DMS53 treated with DMSO at 0.1 percent for 48 hours (cell line): ENCODE results near the gene IMMP1L.
A peak's percentile ranks its signal among the peaks of the same experiment; 100 is the strongest.
"Not testable (repeated sequence)": the region's sequence is repeated elsewhere in the genome, so short reads cannot be mapped to it uniquely, and the experiment has no call there.

Source experiments
- DNase-seq: peaks from one replicate; lab custom pipeline; 2025; ENCODE audit not compliant: unreplicated experiment; lab: John Stamatoyannopoulos, UW

Gene IMMP1L, protein sequence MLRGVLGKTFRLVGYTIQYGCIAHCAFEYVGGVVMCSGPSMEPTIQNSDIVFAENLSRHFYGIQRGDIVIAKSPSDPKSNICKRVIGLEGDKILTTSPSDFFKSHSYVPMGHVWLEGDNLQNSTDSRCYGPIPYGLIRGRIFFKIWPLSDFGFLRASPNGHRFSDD

DNA sequence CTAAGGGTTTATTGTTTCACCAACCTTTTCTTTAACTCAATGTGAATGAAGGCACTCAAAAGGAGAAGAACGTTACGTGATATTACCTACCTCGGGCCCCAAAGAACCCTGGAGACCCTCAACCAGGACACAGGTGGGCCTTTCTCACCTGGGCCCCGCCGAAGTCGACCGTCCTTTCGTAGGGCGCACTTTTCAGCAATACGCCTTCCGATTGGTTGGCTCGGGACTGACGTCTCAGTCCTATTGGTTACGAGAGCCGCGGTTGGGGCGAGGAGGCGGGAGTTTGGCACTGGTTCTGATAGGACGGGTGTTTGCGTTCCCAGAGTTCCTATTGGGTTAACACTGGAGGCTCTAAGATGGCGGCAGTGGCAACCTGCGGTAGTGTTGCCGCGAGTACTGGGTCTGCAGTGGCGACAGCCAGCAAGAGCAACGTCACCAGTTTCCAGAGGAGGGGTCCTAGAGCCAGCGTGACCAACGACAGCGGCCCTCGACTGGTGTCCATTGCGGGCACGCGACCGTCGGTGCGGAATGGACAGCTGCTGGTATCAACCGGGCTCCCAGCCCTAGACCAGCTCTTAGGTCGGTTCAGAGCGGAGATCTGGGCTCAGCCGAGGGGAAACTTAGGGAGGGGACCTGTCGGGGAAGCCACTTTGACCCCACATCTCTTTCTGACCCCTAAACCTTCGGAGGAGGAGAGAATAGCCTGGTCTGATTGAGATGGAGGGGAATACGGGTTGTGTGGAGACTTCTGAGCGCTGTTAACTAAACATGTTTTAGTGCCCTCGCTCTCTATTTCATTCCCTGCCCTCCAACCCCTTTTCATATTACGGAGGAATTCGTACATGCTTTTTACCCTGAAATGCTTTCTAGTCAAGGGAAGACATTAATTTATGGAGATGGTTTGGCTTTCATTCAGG lies at the start of gene IMMP1L, which contains the start of gene ELP4:
Gene IMMP1L, minus strand, starts transcription at position 194 of the 917 bp plus-strand sequence. CDS start 46,346 bp downstream, outside the sequence.
Gene ELP4, plus strand, starts transcription at position 339 of the 917 bp plus-strand sequence. Its CDS starts 18 bp downstream, at position 357.
- DNase-seq: peak; percentile 90

DNA sequence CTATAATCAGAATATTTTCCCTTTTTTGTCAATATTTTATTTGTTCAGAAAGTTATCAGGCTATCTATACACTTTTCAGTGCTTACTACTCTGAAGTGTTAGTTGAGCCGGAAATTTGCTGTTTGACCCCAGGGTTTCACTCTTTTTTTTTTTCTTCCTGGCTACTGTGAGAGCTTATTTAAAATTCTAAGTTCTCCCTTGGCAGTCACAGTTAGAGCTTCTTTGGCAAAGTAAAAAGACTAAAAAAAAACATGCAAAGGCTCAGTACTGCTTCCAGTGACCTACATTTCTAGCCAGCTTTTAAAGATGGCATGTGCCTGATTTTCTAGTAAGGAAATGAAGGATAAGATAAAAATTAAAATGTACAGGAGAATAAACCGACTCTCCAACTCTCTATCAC lies 48.6 kb upstream of the IMMP1L start:
- DNase-seq: no peak

DNA sequence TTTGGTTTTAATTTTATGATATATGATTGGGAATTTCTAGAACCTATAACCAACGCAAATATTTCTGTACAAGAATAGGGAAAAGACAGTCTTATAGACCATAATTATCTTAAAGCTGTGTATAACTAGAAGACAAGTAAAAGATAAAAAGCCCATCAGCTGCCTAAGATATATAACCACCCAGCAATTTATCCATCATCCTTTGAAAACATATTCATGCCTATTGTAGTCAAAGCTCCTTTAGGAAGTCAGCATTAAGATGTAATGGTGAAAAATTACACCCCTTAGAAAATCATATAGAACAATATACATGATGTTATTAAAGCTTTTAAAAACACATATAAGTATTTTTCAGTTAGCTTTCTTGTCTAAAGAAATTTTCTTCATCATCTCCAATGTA lies 46.5 kb upstream of the IMMP1L start:
- no peak for DNase-seq

DNA sequence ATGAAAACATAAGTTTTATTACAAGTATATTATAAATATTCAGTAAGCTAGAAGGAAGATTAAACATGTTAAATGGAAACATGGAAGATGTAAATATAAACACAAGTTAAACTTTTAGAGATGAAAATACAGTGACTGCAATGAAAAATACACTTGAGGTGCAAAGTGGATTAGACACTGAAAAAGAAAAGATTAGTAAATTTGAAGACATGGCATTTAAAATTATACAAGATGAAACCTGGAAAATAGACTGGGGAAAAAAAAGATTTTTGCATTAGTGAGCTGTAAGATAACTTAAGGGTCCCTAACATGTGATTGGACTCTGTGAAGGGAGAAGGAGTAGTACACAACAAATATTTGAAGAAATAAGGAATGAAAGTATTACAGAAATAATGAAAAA lies 33.4 kb upstream of the IMMP1L start:
- no peak for DNase-seq

DNA sequence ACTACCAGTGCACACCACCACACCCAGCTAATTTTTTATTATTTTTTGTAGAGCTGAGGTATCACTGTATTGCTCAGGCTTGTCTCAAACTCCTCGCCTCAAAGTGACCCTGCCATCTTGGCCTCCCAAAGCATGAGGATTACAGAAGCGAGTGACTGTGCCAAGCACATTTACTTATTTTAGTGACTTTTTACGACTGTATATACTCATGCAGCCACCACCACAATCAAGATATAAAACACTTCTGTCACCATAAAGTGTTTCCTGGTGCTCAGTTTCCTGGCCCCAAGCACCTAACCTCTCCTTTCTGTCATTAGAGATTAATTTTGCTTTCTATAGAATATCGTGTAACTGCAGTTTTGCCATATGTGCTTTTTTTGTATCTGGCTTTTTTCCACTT lies 26.1 kb upstream of the IMMP1L start:
- no peak for DNase-seq

DNA sequence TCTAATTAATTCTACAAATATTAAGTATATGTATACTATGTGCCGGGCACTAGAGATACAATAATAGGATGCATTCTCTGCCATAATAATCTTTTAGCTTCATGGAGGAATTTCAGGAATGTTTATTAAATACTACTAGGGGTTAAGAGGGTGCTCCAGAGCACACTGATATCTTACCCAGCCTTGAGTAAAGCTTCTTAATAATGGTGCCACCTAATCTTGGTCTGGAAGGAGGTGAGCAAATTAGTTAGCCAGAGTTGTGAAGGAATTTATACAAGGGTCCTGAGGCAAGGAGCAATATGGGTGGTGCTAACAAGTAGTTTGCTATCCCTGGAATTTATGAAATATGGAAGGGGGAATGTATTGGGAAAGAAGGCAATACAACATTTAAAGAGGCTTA lies 21.9 kb upstream of the IMMP1L start:
- no peak for DNase-seq

DNA sequence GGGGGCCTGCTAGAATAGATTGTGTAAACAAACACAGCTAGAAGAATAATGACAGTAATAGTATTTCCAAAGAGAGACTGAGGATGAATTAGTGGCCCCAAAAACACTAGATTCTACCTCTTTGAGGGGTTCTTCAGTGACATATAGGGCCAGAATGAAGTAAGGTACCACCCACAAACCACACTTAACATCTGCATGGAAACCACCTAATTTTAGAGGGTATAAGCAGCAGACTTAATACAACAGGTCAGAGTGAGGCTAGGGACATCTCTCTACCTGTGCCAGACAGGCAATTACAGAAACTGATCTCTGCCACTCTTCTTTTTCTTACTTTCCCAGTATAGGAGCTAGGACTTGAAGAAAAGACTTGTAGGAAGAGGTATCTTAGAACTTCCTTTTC lies 20.3 kb upstream of the IMMP1L start:
- DNase-seq: no peak

DNA sequence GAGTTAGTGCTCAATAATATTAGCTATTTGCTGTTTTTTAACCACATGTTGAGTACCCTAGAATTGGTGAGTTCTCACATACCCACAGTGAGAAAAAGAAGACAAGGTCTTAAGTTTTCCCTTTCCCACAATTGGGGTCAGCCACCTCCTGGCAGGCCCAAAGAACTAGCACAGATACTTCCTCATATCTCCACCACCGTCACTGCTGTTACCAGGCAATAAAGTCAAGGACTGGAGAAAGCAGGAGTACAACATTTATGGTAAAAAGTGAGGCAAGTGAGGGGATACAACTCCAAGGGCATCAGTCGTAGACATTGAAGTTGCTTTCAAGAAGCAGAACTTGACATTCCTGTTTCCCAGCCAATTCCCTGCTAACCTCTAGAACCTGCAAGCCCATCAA lies 19.8 kb upstream of the IMMP1L start:
- no peak for DNase-seq

DNA sequence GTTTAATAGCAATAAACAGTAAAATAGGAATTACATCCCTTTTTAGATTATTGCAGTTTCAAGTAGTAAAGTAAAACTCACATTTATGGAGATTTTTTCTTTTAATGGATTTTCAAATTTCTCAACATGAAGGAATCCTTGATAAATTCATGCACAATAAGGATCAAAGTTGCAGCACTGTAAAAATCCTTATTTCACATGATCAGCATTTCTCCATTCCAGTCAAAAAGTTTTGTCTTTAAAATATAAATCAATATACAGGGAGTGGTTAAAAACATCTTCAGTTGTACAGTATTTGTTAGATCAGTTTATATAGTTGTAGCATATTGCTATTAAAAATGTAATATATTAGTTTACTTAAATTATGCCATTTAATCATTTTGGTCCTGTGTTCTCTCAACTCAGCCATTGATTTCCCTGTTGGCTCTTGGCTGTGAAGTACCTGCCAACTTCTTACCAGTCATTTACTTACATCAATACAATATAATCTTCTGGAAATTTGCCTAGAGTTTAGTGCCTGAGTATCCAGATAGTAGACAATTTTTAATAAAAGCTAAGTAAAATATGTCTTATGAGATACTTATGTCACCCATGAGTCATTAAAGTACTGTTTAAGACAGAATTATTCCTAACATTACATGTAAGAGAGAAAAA lies 12.2 kb upstream of the IMMP1L start:
- DNase-seq: no peak

DNA sequence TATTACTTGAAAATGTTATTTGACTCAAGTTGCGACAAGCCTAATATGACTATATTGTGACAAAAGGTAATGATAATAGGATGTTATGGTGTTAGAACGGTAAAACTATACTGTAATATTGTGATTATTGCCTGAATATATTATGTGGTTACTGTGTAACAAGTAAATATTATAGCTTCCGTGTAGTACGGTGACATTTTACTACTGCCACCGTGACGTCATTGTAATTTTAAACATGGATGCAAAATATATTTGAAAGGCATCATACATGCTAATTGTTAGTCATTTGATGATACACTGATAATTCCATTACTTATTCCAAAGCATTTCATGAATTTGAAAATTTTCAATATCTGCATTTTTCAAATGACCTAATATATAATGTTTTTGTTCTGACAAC lies 2.7 kb upstream of the IMMP1L start:
- DNase-seq: no peak

DNA sequence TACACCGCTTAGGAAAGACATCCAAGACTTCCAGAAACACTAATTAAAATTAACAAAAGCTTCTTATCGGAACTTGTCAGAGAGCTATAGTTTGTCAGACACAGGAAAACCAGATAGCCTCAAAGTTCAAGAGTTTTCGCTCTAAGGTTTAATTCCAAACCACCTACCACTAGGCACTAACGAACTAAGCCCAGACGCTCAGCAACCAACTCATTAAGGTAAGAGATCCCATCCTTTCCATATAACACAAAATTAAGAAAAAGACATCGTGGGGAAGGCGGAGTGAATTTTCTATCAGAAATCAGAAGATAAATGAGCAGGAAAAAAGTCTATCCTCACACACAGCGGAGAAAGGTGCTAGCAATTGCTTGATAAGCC lies 382 bp downstream of the IMMP1L start:
- DNase-seq: no peak

DNA sequence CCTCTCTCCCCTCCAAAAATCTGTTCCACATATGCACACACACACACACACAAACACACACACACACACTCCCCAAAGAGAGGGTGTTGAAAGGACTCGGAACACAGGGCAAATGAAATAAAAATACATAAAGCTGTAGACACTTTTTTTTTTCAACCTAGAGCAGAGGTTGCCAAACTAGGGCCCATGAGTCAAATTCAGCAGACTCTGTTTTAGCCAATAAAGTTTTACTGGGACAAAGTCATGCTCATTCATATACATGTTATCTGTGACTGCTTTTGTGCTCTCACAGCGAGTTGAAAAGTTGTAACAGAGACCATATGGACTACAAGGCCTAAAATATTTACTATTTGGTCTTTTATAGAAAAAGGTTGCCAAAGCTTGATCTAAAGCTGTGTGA lies 8.9 kb downstream of the IMMP1L start:
- no peak for DNase-seq

DNA sequence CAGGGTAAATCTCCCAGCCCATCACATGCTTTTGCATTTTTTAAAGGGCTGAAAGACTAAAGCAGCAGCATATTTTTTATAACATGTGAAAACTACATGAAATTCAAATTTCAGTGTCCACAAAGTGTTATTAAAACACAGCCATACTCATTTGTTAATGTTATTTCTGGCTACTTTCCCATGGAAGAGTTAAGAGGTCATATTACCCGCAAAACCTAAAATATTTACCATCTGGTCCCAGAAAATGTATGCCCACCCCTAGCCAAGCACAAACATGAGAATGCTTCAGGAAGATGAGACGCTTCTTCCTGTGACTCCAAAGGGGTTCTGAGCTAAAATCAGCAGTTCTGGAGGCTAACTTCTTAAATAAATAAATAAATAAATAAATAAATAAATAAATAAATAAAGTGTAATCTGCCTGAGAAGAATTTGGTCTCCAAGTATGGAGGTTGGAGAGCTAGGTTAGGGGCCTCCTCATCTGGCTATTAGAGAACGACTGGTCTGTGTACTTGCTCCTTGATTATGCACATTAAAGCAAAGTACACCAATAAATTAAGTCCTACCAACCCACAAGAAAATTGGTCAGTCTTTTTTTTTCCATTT lies 9.7 kb downstream of the IMMP1L start:
- DNase-seq: no peak

DNA sequence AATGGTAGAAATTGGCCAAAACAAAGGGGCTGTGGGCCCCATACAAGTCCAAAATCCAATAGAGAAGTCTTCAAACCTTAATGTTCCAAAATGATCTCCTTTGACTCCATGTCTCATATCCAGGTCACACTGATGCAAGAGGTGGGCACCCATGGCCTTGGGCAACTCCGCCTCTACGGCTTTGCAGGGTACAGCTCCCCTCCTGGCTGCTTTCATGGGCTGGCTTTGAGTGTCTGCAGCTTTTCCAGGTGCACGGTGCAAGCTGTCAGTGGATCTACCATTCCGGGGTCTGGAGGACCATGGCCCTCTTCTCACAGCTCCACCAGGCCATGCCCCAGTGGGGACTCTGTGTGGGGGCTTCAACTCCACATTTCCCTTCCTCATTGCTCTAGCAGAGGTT lies 15.7 kb downstream of the IMMP1L start:
- not testable (repeated sequence) for DNase-seq

DNA sequence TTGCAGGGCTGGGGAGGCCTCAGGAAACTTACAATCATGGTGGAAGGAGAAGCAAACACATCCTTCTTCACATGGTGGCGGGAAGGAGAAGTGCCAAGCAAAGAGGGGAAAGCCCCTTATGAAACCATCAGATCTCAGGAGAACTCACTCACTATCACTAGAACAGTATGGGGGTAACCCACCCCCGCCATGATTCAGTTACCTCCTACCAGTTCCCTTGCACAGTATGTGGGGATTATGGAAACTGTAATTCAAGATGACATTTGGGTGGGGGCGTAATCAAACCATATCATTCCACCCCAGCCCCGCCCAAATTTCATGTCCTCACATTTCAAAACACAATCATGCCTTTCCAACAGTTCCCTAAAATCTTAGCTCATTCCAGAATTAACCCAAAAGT lies 16.2 kb downstream of the IMMP1L start:
- DNase-seq: no peak

DNA sequence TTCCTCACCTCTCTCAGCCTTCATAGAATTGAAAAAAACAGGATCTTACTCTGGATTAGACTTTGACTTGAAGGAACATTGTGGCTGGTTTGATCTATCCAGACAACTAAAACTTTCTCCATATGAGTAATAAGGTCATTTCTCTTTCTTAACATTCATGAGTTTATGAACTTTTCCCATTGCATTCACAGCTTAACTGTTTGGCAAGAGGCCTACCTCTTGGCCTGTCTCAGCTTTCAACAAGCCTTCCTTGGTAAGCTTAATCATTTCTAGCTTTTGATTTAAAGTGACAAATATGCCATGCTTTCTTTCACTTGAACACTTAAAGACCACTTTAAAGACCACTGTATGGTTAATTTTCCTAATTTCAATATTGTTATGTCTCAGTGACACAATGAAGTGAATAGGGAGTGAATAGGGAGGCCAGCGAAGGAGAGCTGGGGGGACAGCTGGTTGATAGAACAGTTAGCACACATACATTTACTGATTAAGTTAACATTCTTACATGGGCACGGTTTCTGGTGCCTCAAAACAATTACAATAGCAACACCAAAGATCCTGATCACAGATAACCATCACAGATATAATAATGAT lies 17.0 kb downstream of the IMMP1L start:
- DNase-seq: no peak

DNA sequence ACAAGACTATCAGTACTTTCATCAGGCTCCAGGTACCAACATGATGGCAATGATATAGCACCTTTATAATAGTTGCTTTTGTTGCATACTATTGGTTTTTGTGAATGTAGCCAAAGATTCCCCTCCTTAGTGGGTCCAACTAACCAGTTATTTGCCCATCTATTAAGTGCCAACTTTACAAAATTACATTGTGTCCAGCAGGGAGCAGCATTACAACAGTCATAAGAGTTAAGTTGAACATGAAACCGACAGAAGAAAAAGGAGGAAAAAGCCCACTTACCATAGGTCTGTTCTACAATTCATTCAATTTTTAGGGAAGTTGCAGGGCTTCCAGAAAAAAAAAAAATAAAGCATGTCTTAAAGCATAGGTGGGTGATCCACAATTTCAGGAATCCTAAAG lies 21.6 kb downstream of the IMMP1L start:
- DNase-seq: peak; percentile 0

DNA sequence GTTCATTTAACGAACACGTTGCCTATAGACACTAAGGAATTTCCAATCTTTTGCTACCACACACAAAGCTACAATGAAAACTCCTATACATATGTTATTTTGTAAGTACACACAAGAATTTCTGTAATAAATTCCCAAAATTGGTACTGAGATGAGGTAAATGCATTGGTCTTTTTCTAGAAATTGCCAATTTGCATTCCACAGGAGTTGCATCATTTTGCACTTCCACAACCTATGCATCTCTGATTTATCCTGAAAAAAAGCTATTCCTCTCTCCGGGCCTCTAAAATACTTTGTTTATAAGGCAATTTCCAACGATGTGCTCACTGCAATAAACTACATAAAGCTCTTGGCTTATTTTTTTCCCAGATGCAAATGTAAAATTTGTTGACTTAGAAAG lies 24.9 kb downstream of the IMMP1L start:
- no peak for DNase-seq

DNA sequence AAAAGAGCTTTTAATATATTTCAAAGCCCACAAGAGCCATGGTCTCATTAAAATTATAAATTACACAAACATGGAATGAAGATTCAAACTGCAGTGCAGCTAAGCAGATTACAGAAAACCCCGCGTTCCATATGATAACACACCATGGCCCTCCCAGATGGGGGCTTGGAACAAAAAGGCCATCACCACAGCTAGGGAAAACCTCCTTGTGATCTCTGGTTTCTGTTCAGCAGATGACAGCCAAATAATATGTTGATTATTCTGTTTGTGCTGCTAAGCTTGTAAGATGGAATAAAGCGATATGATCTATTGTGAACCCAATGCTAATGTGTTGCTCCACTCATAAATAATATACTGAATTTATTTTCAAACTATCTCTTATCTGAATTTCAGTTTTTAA lies 28.5 kb downstream of the IMMP1L start:
- no peak for DNase-seq

DNA sequence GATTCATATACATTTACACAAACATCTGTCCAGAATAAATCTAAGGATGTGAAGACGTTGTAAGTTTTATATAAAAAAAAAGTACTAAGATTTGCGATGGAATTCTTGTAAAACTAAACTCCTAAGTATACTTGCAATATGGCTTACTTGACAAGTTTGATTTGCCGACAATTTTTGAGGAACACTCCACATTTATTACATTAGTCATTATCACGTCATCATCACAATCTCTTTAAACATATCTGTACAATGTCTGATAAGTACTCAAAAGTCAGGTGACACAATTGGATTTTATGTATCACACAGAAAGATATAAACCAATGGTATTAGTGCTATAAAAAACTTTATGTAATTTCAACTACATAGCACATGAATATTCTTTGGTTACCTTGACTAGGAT lies 30.4 kb downstream of the IMMP1L start:
- no peak for DNase-seq

DNA sequence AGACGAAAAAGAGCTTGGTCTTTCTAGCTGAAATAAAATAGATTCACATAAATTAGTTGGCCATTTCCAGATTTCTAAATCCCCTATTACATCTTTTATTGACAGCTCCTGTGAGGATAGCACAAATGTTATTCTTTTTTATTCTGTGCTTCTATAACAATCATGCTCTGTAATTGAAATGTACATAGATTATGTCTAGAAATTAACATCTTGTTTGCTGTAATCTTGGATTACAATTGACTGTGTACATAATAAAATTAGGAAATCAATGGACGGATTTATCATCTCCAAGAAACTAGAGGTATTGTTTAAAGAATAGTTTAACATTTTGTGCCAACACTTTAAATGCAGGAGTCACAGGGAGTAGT lies 31.2 kb downstream of the IMMP1L start:
- DNase-seq: no peak
